ENCODE measurements around the gene SRSF7. TPM values are rescaled to one million over a fixed set of nuclear protein-coding genes. Genes with fewer than 3 reads are reported as not detected.

The SRSF7 gene
- total RNA-seq, 1 experiment from 2014 or later: 275 TPM

DNA sequence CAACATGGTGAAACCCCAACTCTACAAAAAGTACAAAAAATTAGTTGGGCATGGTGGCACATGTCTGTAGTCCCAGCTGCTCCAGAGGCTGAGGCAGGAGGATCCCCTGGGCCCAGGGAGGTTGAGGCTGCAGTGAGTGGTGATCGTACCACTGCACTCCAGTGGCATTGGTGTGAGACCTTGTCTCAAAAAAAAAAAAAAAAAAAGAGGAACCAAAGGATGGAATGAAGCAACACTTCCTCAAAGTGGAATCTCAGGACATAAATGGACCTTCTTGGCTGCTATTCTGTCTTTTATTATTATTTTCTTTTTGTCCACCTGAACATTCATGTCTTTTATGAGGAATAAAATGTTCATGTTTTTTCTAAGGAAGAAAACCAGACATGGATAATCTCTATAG lies 40.6 kb upstream of the SRSF7 start:
- H3K36me3 Mint-ChIP-seq (ENCODE audit: insufficient read depth, unreplicated experiment): peaks cover under 1% of the 10 kb centered on the region
- no TSS peak for BruUV-seq (replicated peaks)
- CTCF ChIA-PET: no interaction called here
- H3K27me3 Mint-ChIP-seq (ENCODE audit: insufficient read depth, unreplicated experiment): no peaks in the 10 kb centered on the region
- no peaks in the 10 kb centered on the region for H3K9me3 Mint-ChIP-seq (ENCODE audit: unreplicated experiment)
- TF ChIP-seq, protein P1, sequence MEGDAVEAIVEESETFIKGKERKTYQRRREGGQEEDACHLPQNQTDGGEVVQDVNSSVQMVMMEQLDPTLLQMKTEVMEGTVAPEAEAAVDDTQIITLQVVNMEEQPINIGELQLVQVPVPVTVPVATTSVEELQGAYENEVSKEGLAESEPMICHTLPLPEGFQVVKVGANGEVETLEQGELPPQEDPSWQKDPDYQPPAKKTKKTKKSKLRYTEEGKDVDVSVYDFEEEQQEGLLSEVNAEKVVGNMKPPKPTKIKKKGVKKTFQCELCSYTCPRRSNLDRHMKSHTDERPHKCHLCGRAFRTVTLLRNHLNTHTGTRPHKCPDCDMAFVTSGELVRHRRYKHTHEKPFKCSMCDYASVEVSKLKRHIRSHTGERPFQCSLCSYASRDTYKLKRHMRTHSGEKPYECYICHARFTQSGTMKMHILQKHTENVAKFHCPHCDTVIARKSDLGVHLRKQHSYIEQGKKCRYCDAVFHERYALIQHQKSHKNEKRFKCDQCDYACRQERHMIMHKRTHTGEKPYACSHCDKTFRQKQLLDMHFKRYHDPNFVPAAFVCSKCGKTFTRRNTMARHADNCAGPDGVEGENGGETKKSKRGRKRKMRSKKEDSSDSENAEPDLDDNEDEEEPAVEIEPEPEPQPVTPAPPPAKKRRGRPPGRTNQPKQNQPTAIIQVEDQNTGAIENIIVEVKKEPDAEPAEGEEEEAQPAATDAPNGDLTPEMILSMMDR (IDR thresholded peaks at IDR 0.05; ENCODE audit: unreplicated experiment): no peak
- no peaks in the 10 kb centered on the region for H3K4me1 Mint-ChIP-seq (ENCODE audit: insufficient read depth, unreplicated experiment)
- intact Hi-C loops (cut with micrococcal nuclease): no loop called here
- no peak for DNase-seq (ENCODE audit: unreplicated experiment)
- POLR2A ChIA-PET: no interaction called here
- no peak overlapping the region for H3K27ac Mint-ChIP-seq (ENCODE audit: low read depth, unreplicated experiment)
- no peak overlapping the region for H3K4me3 Mint-ChIP-seq (ENCODE audit: unreplicated experiment)

DNA sequence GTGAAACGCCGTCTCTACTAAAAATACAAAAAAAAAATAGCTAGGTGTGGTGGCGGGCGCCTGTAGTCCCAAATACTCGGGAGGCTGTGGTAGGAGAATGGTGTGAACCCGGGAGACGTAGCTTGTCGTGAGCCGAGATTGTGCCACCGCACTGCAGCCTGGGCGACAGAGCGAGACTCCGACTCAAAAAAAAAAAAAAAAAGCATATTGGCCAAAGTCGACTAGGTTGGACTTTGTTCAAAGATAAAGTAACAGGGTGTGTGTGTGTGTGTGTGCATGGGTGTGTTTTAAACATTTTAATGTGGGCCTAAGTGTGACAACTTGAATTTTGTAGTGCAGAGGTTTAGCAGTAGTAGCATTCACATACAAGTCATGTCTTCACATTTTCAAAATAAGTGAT lies 38.5 kb upstream of the SRSF7 start:
- no peak for DNase-seq (ENCODE audit: unreplicated experiment)
- TF ChIP-seq, protein P1 (IDR thresholded peaks at IDR 0.05; ENCODE audit: unreplicated experiment): no peak
- Mint-ChIP-seq H3K9me3 (ENCODE audit: unreplicated experiment) (no peaks in the 10 kb centered on the region), H3K4me1 (ENCODE audit: insufficient read depth, unreplicated experiment) (no peaks in the 10 kb centered on the region), H3K27ac (ENCODE audit: low read depth, unreplicated experiment) (no peak overlapping the region), H3K4me3 (ENCODE audit: unreplicated experiment) (no peak overlapping the region), H3K36me3 (ENCODE audit: insufficient read depth, unreplicated experiment) (no peaks in the 10 kb centered on the region), H3K27me3 (ENCODE audit: insufficient read depth, unreplicated experiment) (no peaks in the 10 kb centered on the region)
- POLR2A ChIA-PET: no interaction called here
- intact Hi-C loops (cut with micrococcal nuclease): no loop called here
- no TSS peak for BruUV-seq (replicated peaks)
- CTCF ChIA-PET: no interaction called here

DNA sequence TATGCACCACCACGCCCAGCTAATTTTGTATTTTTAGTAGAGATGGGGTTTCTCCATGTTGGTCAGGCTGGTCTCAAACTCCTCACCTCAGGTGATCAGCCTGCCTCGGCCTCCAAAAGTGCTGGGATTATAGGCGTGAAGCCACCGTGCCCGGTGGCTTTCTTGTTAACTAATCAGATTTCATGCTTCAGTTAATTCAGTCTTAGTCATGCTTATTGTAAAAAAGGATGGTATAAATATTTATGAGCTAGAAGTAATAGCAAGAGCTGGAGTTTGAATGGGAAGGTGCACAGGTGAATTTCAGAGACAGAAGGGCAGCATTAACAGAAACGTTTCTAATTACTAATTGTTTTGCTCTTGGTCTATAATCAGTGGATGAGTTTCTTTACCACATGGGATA lies 37.1 kb upstream of the SRSF7 start:
- H3K4me1 Mint-ChIP-seq (ENCODE audit: insufficient read depth, unreplicated experiment): no peaks in the 10 kb centered on the region
- no peak overlapping the region for H3K4me3 Mint-ChIP-seq (ENCODE audit: unreplicated experiment)
- DNase-seq (ENCODE audit: unreplicated experiment): no peak
- H3K9me3 Mint-ChIP-seq (ENCODE audit: unreplicated experiment): no peaks in the 10 kb centered on the region
- no peaks in the 10 kb centered on the region for H3K27me3 Mint-ChIP-seq (ENCODE audit: insufficient read depth, unreplicated experiment)
- BruUV-seq (replicated peaks): no TSS peak
- TF ChIP-seq, protein P1 (IDR thresholded peaks at IDR 0.05; ENCODE audit: unreplicated experiment): no peak
- intact Hi-C loops (cut with micrococcal nuclease): no loop called here
- POLR2A ChIA-PET: no interaction called here
- H3K36me3 Mint-ChIP-seq (ENCODE audit: insufficient read depth, unreplicated experiment): peaks cover 2% of the 10 kb centered on the region
- CTCF ChIA-PET: no interaction called here
- H3K27ac Mint-ChIP-seq (ENCODE audit: low read depth, unreplicated experiment): no peak overlapping the region

- Mint-ChIP-seq H3K36me3 (ENCODE audit: insufficient read depth, unreplicated experiment) (peaks cover 31% of the 10 kb centered on the region), H3K4me3 (ENCODE audit: unreplicated experiment) (no peak overlapping the region), H3K4me1 (ENCODE audit: insufficient read depth, unreplicated experiment) (peaks cover 3% of the 10 kb centered on the region), H3K27ac (ENCODE audit: low read depth, unreplicated experiment) (no peak overlapping the region), H3K27me3 (ENCODE audit: insufficient read depth, unreplicated experiment) (no peaks in the 10 kb centered on the region), H3K9me3 (ENCODE audit: unreplicated experiment) (no peaks in the 10 kb centered on the region)
- POLR2A ChIA-PET: interaction anchor here (0.5 to 0.8 kb wide), 2 partner anchors 32 to 1448 kb away, joined by 3 read pairs; partner anchors contain the start of gene SRSF7
- DNase-seq (ENCODE audit: unreplicated experiment): no peak
- TF ChIP-seq, protein P1 (IDR thresholded peaks at IDR 0.05; ENCODE audit: unreplicated experiment): no peak
- CTCF ChIA-PET: interaction anchor here (0.6 kb wide), 2 partner anchors 211 to 241 kb away, joined by 3 read pairs; no protein-coding TSS in a partner anchor
- intact Hi-C loops (cut with micrococcal nuclease): no loop called here
- no TSS peak for BruUV-seq (replicated peaks)
Measured at GRCh38 chr2:38783586-38783985, 32.4 kb upstream of the SRSF7 start.
